Naive thymus-derived CD4-positive, alpha-beta T cell (primary cell): Measurements from ENCODE around the gene LTF. TPM values are rescaled to one million over a fixed set of nuclear protein-coding genes. Genes with fewer than 3 reads are reported as not detected.

Source experiments
- ATAC-seq: fragments of 150-1000 bp; cut with Tn5 transposase; 2 replicates; pipeline ENCODE4 v1.10.0; 2021; ENCODE audit warnings: mild to moderate bottlenecking, moderate library complexity
- CTCF ChIA-PET: fragments of 350-600 bp; sonication (Branson Sonifier 250); formaldehyde crosslinking; loops from one replicate; lab custom pipeline; 2021; ENCODE audit warnings: antibody characterized with exemption; lab: Charles Lee
- POLR2A ChIA-PET: fragments of 350-600 bp; sonication (Branson Sonifier 250); formaldehyde crosslinking; loops from one replicate; lab custom pipeline; 2021; ENCODE audit warnings: antibody characterized with exemption, inconsistent platforms; lab: Charles Lee
- DNase-seq, 9 donors: peaks; one replicate each; pipeline versions ENCODE4 v3.0.0 to v3.0.0-alpha.2; 2020 to 2022; ENCODE audit warnings: mixed read lengths in 1 of 9
- H3K27ac ChIP-seq: one replicate; pipeline ENCODE4 v1.7.0; 2013; ENCODE audit warnings: mild to moderate bottlenecking, low read depth, low read length, moderate library complexity
- H3K27me3 ChIP-seq, 2 donors: one replicate each; pipeline ENCODE4 v1.7.0; 2013; ENCODE audit warnings: low read length in 2 of 2, mild to moderate bottlenecking in 2 of 2, moderate library complexity in 2 of 2; ENCODE audit not compliant: control insufficient read depth in 2 of 2, insufficient read depth in 2 of 2
- H3K36me3 ChIP-seq, 3 experiments: 1 replicate in 2 of 3; 2 replicates in 1 of 3; pipeline ENCODE4 v1.7.0; 2013; ENCODE audit warnings: low read length in 3 of 3, mild to moderate bottlenecking in 3 of 3, moderate library complexity in 1 of 3; ENCODE audit not compliant: insufficient read depth in 3 of 3, control insufficient read depth in 2 of 3
- H3K4me1 ChIP-seq, 2 donors: one replicate each; pipeline ENCODE4 v1.7.0; 2013; ENCODE audit warnings: low read length in 2 of 2, mild to moderate bottlenecking in 2 of 2, moderate library complexity in 1 of 2; ENCODE audit not compliant: control insufficient read depth in 2 of 2, insufficient read depth in 2 of 2
- H3K4me3 ChIP-seq: 2 replicates; pipeline ENCODE4 v1.7.0; 2013; ENCODE audit warnings: mild to moderate bottlenecking, low read length
- H3K9me3 ChIP-seq, 3 experiments: 1 replicate in 2 of 3; 2 replicates in 1 of 3; pipeline ENCODE4 v1.7.0; 2013; ENCODE audit warnings: low read length in 3 of 3; ENCODE audit not compliant: control insufficient read depth in 2 of 3
- H3K27ac Mint-ChIP-seq, 9 donors: one replicate each; pipeline ENCODE4 v1.8.0; 2020 to 2022; ENCODE audit warnings: mixed read lengths in 9 of 9, mild to moderate bottlenecking in 8 of 9, moderate library complexity in 5 of 9, inconsistent platforms in 2 of 9
- H3K27me3 Mint-ChIP-seq, 5 donors: one replicate each; pipeline ENCODE4 v1.8.0; 2021 to 2022; ENCODE audit warnings: mixed read lengths in 5 of 5, mild to moderate bottlenecking in 1 of 5
- H3K36me3 Mint-ChIP-seq, 5 donors: one replicate each; pipeline ENCODE4 v1.8.0; 2020 to 2022; ENCODE audit warnings: mixed read lengths in 5 of 5, mild to moderate bottlenecking in 3 of 5, inconsistent platforms in 1 of 5
- H3K4me1 Mint-ChIP-seq, 7 donors: one replicate each; pipeline ENCODE4 v1.8.0; 2020 to 2022; ENCODE audit warnings: mixed read lengths in 7 of 7, mild to moderate bottlenecking in 3 of 7, inconsistent platforms in 1 of 7
- H3K4me3 Mint-ChIP-seq, 10 donors: one replicate each; pipeline ENCODE4 v1.8.0; 2020 to 2022; ENCODE audit warnings: mild to moderate bottlenecking in 10 of 10, mixed read lengths in 10 of 10, moderate library complexity in 6 of 10, inconsistent platforms in 2 of 10
- H3K9me3 Mint-ChIP-seq, 11 donors: one replicate each; pipeline ENCODE4 v1.8.0; 2020 to 2022; ENCODE audit warnings: mixed read lengths in 11 of 11, mild to moderate bottlenecking in 4 of 11, inconsistent platforms in 1 of 11, moderate library complexity in 1 of 11
- intact Hi-C, 2 donors: fragments of 100-400 bp; cut with micrococcal nuclease; formaldehyde crosslinking; loops; one replicate each; pipeline ENCODE4 v1.15.1; 2023
- polyA plus RNA-seq, 2 donors: library from polyadenylated mRNA; unstranded; fragments of 300-500 nt; fragmentation: Illumina TruSeq; gene quantifications; one replicate each; pipeline ENCODE4 v1.2.3, GENCODE V29; 2021
- total RNA-seq, 6 experiments: library from RNA in 5 of 6; stranded (reverse) in 5 of 6; gene quantifications; 1 replicate in 5 of 6; 2 replicates in 1 of 6; pipeline ENCODE4 v1.2.3 and lab custom pipeline; 2021 to 2026

LTF gene
- total and polyA plus RNA-seq, 7 experiments from 2014 or later = 0.78 TPM; not detected in 6

DNA sequence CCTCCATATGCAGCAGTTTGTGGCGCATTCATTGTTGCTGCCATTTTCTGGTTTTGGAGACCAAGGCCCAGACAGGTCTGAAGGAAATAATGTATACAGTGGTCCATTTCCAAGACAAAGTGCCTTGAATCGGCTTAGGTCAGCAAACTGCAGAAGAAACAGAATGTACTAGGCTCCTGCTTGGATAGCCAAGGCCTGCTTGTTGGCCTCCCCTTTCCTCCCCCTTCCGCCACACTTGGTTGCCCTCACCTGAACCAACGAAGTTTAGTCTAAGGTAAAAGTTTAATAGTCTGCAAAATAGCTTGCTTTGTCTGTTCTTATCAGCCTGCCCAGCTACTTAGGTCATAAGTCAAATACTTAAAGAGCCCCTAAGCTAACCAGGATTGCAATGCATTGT is 21.1 kb upstream of the LTF start:
- Mint-ChIP-seq H3K27ac (no peak overlapping the region), H3K27me3 (peaks cover 0 to 44% (median under 1%) of the 10 kb centered on the region in 5 donors), H3K9me3 (no peaks in the 10 kb centered on the region), H3K36me3 (no peaks in the 10 kb centered on the region), H3K4me1 (peaks cover 10 to 21% (median 18%) of the 10 kb centered on the region in 7 donors), H3K4me3 (no peak overlapping the region)
- ATAC-seq = no peak
- H3K4me1 ChIP-seq = peaks cover 7 to 15% of the 10 kb centered on the region in 2 donors
- no peak for DNase-seq
- no peak overlapping the region for H3K27ac ChIP-seq
- H3K36me3 ChIP-seq = no peaks in the 10 kb centered on the region
- H3K27me3 ChIP-seq = no peaks in the 10 kb centered on the region
- ChIA-PET CTCF (interaction anchor here (1.1 to 7.6 kb wide), 2 partner anchors 74 to 143 kb away, joined by 4 to 197 read pairs; no protein-coding TSS in a partner anchor), POLR2A (no interaction called here)
- no peaks in the 10 kb centered on the region for H3K9me3 ChIP-seq
- intact Hi-C loops = no loop called here
- H3K4me3 ChIP-seq = no peak overlapping the region

- H3K9me3 Mint-ChIP-seq = no peaks in the 10 kb centered on the region
- intact Hi-C loops = no loop called here
- H3K4me3 Mint-ChIP-seq = no peak overlapping the region
- H3K4me1 ChIP-seq = peaks cover 7 to 15% of the 10 kb centered on the region in 2 donors
- ATAC-seq (no peak), DNase-seq (no peak)
- ChIA-PET POLR2A (no interaction called here), CTCF (interaction anchor here (1.1 to 7.6 kb wide), 3 partner anchors 74 to 144 kb away, joined by 4 to 197 read pairs (median 8); no protein-coding TSS in a partner anchor)
- H3K9me3 ChIP-seq = no peaks in the 10 kb centered on the region
- no peak overlapping the region for H3K4me3 ChIP-seq
- H3K36me3 ChIP-seq = no peaks in the 10 kb centered on the region
- no peaks in the 10 kb centered on the region for H3K27me3 ChIP-seq
- peaks cover 10 to 18% (median 17%) of the 10 kb centered on the region in 7 donors for H3K4me1 Mint-ChIP-seq
- no peak overlapping the region for H3K27ac Mint-ChIP-seq
- H3K27me3 Mint-ChIP-seq = peaks cover 0 to 45% (median 6%) of the 10 kb centered on the region in 5 donors
- H3K36me3 Mint-ChIP-seq = no peaks in the 10 kb centered on the region
- no peak overlapping the region for H3K27ac ChIP-seq
These were observed 20.4 kb upstream of the LTF start for GRCh38 chr3:46484911-46485778.

- intact Hi-C loops = no loop called here
- peaks cover 9 to 13% (median 11%) of the 10 kb centered on the region in 7 donors for H3K4me1 Mint-ChIP-seq
- Histone ChIP-seq H3K9me3 (no peaks in the 10 kb centered on the region), H3K4me1 (peaks cover 6 to 9% of the 10 kb centered on the region in 2 donors), H3K27ac (no peak overlapping the region), H3K4me3 (no peak overlapping the region), H3K27me3 (no peaks in the 10 kb centered on the region), H3K36me3 (no peaks in the 10 kb centered on the region)
- ATAC-seq (no peak), DNase-seq (no peak)
- CTCF ChIA-PET = interaction anchor here (2.2 to 7.6 kb wide), 2 partner anchors 75 to 145 kb away, joined by 8 to 197 read pairs; no protein-coding TSS in a partner anchor
- H3K36me3 Mint-ChIP-seq = no peaks in the 10 kb centered on the region
- POLR2A ChIA-PET = no interaction called here
- H3K27me3 Mint-ChIP-seq = peaks cover 0 to 44% (median 6%) of the 10 kb centered on the region in 5 donors
- no peak overlapping the region for H3K27ac Mint-ChIP-seq
- no peaks in the 10 kb centered on the region for H3K9me3 Mint-ChIP-seq
- H3K4me3 Mint-ChIP-seq = no peak overlapping the region
These were observed 19.7 kb upstream of the LTF start for GRCh38 chr3:46484388-46484787.

GRCh38 chr3:46483825-46484224 is 19.1 kb upstream of the LTF start:
- Histone ChIP-seq H3K27me3 (no peaks in the 10 kb centered on the region), H3K4me1 (peaks cover under 1 to 4% of the 10 kb centered on the region in 2 donors), H3K9me3 (no peaks in the 10 kb centered on the region), H3K27ac (no peak overlapping the region), H3K4me3 (no peak overlapping the region), H3K36me3 (no peaks in the 10 kb centered on the region)
- no peaks in the 10 kb centered on the region for H3K36me3 Mint-ChIP-seq
- DNase-seq (no peak), ATAC-seq (no peak)
- CTCF ChIA-PET = interaction anchor here (2.2 to 7.6 kb wide), 2 partner anchors 76 to 145 kb away, joined by 8 to 197 read pairs; no protein-coding TSS in a partner anchor
- POLR2A ChIA-PET = interaction anchor here (0.6 kb wide), 1 partner anchor 146 kb away, joined by 3 read pairs; no protein-coding TSS in a partner anchor
- H3K27me3 Mint-ChIP-seq = peaks cover 0 to 47% (median 8%) of the 10 kb centered on the region in 5 donors
- intact Hi-C loops = no loop called here
- no peak overlapping the region for H3K4me3 Mint-ChIP-seq
- H3K4me1 Mint-ChIP-seq = peaks cover 5 to 8% (median 5%) of the 10 kb centered on the region in 7 donors
- no peak overlapping the region for H3K27ac Mint-ChIP-seq
- H3K9me3 Mint-ChIP-seq = no peaks in the 10 kb centered on the region

- Histone ChIP-seq H3K27me3 (no peaks in the 10 kb centered on the region), H3K27ac (no peak overlapping the region), H3K4me3 (no peak overlapping the region), H3K36me3 (no peaks in the 10 kb centered on the region), H3K9me3 (no peaks in the 10 kb centered on the region), H3K4me1 (no peaks in the 10 kb centered on the region)
- Mint-ChIP-seq H3K4me1 (peaks cover 0 to 3% (median 0%) of the 10 kb centered on the region in 7 donors), H3K4me3 (no peak overlapping the region), H3K36me3 (no peaks in the 10 kb centered on the region), H3K9me3 (no peaks in the 10 kb centered on the region), H3K27me3 (peaks cover 0 to 51% (median 8%) of the 10 kb centered on the region in 5 donors), H3K27ac (no peak overlapping the region)
- intact Hi-C loops = no loop called here
- CTCF ChIA-PET = interaction anchor here (2.2 to 7.6 kb wide), 2 partner anchors 77 to 146 kb away, joined by 8 to 197 read pairs; no protein-coding TSS in a partner anchor
- POLR2A ChIA-PET = no interaction called here
- no peak for ATAC-seq
- no peak for DNase-seq
These were observed 18.1 kb upstream of the LTF start for GRCh38 chr3:46482632-46483350.

GRCh38 chr3:46481636-46482035 is 16.9 kb upstream of the LTF start:
- H3K36me3 Mint-ChIP-seq = no peaks in the 10 kb centered on the region
- Histone ChIP-seq H3K27me3 (peaks cover 0 to 2% of the 10 kb centered on the region in 2 donors), H3K27ac (no peak overlapping the region), H3K4me1 (no peaks in the 10 kb centered on the region), H3K4me3 (no peak overlapping the region), H3K9me3 (no peaks in the 10 kb centered on the region), H3K36me3 (no peaks in the 10 kb centered on the region)
- ATAC-seq (no peak), DNase-seq (no peak)
- CTCF ChIA-PET = no interaction called here
- peaks cover 0 to 50% (median 15%) of the 10 kb centered on the region in 5 donors for H3K27me3 Mint-ChIP-seq
- no peak overlapping the region for H3K4me3 Mint-ChIP-seq
- H3K9me3 Mint-ChIP-seq = no peaks in the 10 kb centered on the region
- no peak overlapping the region for H3K27ac Mint-ChIP-seq
- peaks cover 0 to 3% (median 0%) of the 10 kb centered on the region in 7 donors for H3K4me1 Mint-ChIP-seq
- intact Hi-C loops = no loop called here
- POLR2A ChIA-PET = interaction anchor here (0.6 kb wide), 1 partner anchor 9 kb away, joined by 9 read pairs; no protein-coding TSS in a partner anchor
